HG03457 (cell line): ENCODE data around the gene SRPX.

Experiments
- ATAC-seq: cut with Tn5 transposase; IDR thresholded peaks from one replicate; pipeline ENCODE4 v1.9.1; 2021; ENCODE audit warnings: moderate number of reproducible peaks; ENCODE audit not compliant: unreplicated experiment

SRPX gene

GRCh38 chrX:38220415-38221390 lies at the start of gene SRPX:
SRPX (minus strand) TSS chrX:38220871; CDS start chrX:38220792, 79 bp downstream.
- no peak for ATAC-seq

- ATAC-seq = no peak
These were observed 47.3 kb upstream of the SRPX start for GRCh38 chrX:38268011-38268410.

- ATAC-seq = no peak
These were observed 42.3 kb upstream of the SRPX start for GRCh38 chrX:38262715-38263620.

DNA sequence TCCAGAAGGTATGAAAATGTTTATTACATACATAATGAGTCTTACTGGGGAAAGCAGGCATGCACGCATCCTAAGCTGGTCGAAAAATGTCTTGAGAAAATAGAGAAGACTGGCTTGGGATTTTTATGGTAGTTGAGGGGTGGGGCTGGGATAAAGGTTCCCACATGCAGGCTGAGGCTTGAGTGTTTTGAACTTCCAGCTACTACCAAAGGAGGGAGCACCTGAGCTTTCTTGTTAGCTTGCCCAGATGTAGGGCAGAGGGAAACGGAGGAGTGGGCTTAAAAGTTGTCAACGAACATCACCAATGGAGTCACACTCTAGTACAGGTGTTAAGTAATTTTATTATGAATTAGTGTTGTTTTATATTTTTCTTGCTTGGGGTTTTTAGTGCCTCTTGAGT lies 39.6 kb upstream of the SRPX start:
- no peak for ATAC-seq

DNA sequence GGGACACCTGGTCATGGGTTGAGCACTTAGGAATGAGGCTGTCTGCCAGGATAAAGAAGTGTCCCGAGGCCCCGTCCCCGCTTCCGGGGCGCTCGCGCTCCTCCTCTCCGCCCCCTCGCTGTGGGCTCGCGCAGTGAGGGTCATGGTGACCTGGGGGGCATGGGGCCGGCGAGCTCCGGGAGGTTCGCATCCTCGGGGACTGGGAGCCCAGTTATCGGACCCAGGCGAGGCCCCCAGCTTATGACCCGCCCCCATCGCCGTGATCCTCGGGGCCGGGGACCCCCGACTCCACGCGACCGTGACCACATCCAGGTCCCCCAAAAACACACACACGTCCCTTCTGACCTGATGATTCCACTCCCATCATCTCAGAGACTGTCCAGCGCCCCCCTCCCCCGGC lies 35.3 kb upstream of the SRPX start:
- ATAC-seq = no peak

- no peak for ATAC-seq
These were observed 29.3 kb upstream of the SRPX start for GRCh38 chrX:38249965-38250364.

GRCh38 chrX:38247051-38247450 lies 26.4 kb upstream of the SRPX start:
- no peak for ATAC-seq

GRCh38 chrX:38240541-38240940 lies 19.9 kb upstream of the SRPX start:
- ATAC-seq = no peak

- ATAC-seq = no peak
These were observed 16.4 kb upstream of the SRPX start for GRCh38 chrX:38236901-38237615.

- ATAC-seq = no peak
These were observed 13.4 kb upstream of the SRPX start for GRCh38 chrX:38233891-38234667.

DNA sequence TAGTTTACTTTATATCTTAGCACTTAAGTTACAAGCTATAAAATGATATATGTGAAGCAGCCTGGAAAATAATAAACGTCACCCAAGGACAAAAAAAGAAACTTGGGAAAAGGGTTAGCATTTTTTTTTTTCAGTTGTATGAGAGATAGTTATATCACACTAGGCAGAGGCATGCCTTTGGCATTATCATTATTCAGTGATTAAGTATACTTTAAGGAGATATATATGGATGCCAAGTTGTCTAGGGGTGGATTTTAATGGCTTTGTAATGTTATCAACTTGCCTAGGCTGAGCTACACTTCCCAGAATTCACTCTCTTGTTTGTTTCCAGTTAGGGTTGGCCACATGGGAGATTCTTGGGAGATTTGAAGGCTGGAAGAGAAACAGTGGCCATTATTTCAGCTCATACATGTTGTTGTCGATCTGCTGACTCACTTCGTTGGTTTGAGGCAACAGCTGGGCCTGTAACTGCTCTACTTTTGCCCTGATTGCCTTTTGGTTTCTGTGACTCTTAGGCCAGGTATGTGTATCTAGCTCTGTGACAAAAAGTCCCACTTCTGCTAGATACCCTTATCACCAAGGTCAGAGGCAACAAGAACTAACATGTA lies 11.5 kb upstream of the SRPX start:
- ATAC-seq = no peak

DNA sequence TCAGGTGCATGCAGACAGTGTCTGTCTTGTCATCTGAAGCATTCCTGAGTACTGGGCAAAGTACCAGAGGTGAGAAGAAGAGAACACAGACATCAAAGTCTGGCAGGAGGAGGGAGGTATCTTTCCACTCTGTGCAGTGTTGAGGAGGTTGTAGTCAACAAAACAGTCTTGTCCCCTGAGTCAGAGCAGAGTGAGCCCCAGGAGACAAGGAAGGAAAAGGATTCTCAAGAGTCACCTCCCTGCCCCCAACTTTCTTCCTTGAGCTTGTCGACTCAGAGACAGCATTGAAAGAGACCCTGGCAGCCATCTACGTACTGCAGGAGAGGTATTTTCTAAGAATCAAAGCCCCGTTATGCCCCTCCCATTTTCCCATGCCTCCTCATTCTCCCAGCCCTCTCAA lies 4.4 kb upstream of the SRPX start:
- no peak for ATAC-seq

- no peak for ATAC-seq
These were observed 3.5 kb upstream of the SRPX start for GRCh38 chrX:38224160-38224559.

GRCh38 chrX:38221391-38221929 lies 789 bp upstream of the SRPX start:
- ATAC-seq = no peak

- no peak for ATAC-seq
These were observed 652 bp downstream of the SRPX start for GRCh38 chrX:38220024-38220414.

GRCh38 chrX:38216642-38217041 lies 4.0 kb downstream of the SRPX start:
- ATAC-seq = no peak

GRCh38 chrX:38214551-38215531 lies 5.8 kb downstream of the SRPX start:
- ATAC-seq = no peak

DNA sequence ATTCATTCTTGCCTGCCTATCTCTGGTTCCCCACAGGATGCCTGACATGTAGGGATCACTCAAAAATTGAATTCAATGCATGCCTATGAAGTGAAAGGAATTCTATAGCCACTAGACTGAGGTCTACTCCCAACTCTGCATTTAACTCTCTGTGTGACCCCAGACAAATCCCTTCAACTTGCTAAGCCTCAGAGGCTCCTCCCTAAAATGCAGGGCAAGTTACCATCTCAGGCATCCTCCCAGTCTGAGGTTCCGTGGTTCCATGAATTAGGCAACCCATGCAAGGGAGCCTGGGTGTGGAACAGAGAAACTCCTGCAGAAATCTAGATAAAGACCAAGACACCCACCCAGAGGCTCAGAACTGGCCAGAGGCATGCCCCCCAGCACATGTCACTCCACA lies 6.6 kb downstream of the SRPX start:
- no peak for ATAC-seq
